GM21576 (cell line): Measurements from ENCODE around the gene SPAG6.

Experiments
- ATAC-seq: cut with Tn5 transposase; IDR thresholded peaks from one replicate; pipeline ENCODE4 v1.9.1; 2021; ENCODE audit warnings: mild to moderate bottlenecking, moderate library complexity; ENCODE audit not compliant: unreplicated experiment

SPAG6 gene

DNA sequence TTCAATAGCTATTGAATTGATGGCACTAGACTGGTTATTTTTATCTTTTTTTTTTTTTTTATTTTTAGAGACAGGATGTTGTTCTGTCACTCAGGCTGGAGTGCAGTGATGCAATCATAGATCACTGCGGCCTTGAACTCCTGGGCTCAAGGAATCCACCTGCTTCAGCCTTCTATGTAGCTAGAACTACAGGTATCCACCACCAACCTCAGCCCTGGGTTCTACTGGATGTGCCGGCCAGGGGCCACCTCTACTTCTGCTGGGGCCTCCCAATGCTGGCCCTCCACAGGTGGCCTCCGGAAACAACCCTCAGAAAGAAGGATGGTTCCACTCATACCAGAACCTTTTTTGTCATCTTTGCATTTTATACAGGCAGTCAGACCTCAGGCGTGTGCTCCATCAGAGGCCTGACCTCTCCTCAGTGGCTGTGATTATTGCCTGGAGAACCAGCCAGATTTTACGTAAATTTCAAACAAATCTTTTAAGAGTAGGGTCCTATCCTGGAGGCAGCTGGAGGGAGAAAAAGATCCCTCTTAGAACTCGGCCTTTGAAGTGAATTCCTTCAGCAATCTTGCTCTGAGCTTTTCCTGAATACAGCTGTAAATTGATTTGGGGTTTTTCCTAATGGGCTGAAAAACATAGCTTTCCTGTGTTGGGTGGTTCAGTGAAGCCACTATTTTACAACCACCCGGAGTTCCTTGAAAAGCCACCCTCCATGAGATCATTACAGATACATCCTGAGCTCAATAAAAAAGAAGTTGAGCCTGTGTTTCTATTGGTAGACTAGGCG is 110.0 kb downstream of the SPAG6 start:
- ATAC-seq = peak; percentile 58

DNA sequence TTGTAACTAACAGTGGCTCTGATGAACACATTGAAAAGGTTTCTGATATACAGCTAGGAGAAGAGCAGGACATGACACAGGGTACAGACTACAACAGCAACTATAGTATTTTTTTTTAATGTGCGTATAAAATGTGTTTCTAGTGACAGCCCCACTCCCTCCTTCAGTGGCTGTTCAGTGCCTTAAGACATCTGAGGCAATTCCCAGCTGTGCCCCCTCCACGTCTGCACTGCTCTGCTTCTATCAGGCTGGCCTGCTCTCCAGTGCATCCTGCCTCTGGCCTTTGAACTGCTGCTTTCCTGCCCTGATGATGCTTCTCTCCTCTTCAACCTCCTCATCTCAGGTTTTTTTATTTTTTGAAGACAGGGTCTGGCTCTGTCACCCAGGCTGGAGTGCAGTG is 111.2 kb downstream of the SPAG6 start:
- ATAC-seq = no peak

DNA sequence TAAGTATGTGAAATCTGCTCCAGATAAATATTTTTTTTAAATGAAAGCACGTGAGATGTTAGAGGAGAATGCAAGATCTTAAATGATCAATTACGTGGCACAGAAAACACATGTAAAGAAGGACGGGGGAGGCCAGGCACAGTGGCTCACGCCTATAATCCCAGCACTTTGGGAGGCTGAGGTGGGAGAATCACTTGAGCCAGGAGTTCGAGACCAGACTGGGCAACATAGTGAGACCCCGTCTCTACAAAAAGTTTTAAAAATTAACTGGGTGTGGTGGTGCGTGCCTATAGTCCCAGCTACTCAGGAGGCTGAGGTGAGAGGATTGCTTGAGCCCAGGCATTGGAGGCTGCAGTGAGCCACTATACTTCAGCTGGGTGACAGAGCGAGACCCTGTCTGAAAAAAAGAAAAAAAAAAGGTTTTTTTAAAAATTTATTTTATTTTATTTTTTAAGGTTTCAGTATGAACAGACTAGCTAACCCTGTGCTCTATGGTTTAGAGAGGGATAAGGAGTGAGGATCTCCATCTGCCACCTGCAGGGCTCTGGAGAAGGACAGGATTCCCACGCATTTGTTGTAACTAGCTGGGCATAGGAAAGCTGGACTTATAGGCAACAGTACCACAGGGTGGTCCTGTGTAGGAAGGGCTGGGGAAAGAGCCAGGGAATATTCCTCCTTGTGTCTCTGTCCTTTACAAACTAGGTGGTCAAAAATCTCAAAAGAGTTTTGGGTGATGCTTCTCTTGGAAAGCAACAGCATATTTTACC is 113.2 kb downstream of the SPAG6 start:
- ATAC-seq = no peak

DNA sequence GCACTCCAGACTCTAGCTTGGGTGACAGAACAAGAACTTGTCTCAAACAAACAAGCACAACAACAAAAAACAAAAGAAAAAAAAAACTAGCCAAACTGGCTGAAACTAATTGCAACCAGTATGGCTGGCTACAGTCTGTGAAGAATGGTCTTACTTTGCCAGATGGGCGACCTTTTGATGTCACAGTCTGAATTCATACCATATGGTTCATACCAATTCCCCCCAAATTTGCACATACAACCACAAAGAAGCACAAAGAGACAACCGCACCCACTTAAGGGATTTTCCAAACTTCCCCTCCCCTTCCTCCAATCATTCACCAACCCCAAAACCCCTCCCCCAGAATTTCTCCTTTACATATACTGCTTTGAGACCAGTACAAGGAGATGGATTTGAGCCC is 114.2 kb downstream of the SPAG6 start:
- ATAC-seq = no peak

DNA sequence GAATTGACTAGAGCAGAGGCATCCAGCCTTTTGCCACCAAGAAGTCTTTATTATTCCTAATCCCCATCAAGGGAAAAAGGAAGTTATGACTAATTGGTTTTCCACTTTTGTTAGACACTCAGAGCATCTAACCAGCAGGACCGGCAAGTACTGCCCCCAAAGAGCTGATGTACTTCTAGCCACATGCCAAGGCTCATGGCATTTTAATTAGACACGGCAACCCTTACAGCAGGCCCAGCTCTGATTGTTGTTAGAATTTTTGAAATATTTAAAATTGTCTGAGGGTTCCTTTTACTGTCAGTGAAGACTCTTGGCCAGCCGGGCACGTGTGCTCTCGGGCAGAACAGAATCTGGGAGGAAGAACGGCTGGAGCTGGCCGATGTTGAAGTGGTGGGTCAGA is 114.8 kb downstream of the SPAG6 start:
- ATAC-seq = no peak

DNA sequence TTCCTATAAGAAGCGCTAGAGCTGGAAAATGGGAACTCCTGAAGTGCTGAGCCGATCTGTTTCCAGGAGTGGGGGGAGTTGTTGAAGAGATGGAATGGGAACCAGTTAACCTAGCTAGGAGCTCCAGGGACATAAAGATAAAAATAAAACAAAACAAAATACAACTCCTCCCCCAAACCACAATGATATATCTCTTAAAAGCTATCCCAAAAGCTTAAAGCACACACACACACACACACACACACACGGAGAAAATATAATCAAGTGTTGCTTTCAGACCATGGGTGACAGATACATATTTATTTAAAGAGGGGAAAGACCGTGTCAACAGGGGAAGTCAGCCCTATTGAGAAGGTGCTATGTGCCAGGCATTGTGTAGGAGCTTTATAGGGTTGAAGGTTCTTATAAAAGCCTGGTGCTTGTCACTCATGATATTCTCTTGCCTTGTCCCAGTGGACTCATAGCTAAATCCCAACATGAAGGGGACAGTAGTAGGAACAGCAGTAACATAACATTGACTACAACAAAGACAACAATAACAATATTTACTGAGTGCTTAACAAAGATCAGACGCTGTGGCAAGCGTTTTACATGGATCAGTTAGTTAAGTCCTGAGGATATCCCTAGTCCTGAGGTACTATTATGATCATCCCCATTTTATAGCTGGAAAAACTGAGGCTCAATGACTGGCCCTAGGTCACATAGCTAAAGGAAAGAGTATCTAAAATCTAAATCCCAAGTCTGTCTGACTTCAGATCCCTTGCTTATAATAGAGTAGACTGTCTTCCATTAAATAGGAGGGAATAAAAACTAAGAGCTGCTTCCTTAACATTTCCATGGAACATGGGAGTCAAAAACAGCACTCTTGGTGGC is 115.5 kb downstream of the SPAG6 start:
- no peak for ATAC-seq

DNA sequence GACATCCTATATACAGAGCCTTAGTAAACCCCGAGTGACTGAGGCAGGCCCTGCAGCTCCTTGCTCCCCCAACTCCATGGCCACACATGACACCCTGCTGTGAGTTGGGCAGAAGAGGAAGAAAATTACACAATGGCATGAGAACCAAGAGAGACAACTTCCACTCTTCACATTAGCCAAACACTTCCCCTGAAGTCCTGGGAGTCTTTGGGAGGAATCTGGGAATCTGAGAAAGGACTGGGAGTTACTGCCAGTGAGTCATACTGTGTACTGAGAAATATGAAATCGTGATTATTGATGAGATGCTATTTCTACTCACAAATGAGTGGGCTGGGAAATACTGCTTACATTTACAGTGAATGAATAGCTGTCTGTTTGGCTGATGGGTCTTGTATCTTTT is 116.6 kb downstream of the SPAG6 start:
- ATAC-seq = no peak

DNA sequence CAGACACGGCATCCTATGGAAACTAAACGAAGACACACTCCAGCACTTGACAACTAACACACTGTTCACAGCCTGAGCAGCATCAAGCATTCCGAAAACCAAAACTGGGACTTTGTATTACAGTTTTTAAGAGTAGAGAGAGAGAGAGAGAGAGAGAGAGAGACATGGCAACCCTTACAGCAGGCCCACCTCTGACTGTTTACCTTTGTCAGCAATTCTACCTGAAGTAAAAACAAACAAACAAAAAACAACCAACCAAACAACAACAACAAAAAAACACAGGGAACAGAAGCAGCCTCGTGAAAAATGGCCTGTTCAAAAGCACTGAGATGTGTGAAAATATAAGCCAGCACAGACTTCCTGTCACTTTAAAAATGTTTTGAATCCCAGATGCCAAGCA is 118.0 kb downstream of the SPAG6 start:
- ATAC-seq = no peak

DNA sequence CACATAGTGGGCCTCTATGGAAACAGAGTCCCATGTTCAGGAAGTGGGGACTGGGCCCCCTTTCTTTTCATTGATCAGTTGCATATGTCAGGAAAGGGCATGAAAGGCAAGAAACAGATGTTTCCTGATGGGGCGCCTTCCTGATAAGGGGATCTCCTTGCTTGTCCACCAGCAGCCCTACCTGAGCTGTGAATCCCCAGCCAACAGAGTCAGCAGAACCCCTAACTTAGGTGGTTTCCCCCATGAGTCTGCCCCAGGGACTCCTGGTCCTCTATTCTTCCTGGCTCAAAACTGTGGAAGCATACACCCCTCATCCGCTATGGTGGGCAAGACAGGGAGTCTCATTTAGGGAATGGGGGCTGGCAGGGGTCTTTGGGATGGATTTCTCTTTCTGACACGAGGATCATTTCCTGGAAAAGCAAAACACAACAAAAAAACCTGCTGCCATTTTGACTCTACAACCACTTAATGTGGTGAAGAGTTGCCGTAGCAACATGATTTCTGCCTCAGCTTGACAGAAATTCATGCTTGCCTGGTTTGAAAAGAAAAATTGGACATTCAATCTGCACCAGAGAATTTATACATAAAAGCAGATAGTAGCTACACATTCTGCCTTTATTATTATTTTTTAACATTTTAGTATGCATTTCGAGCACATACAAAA is 119.8 kb downstream of the SPAG6 start:
- ATAC-seq = no peak

DNA sequence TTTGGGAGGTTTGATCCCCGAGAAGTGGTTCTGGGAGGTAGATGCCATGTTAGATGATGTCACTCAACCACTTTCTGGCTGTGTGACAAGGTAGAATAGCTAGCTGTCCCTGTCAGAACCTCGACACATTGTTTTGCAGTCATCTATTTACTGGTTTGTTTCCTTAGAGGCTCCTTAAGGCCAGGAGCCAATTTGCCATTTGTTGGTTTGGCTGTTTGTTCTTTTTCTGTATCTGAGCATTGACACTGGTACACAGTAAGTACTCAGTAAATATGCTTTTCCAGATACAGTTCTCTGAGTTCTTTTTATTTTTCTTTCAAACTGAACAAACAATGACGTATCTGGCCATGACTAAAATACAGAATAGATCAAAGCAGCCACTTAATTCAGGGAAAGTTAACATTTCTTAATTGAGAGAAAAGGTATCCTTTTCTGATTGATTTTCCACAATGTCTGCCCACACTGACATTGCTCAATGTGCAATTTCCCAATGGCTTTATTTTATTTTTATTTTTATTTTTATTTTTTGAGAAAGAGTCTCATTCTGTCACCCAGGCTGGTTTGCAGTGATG is 121.6 kb downstream of the SPAG6 start:
- no peak for ATAC-seq
